Spleen (tissue), 11 donors: ENCODE measurements around the gene ART4. TPM values are rescaled to one million over a fixed set of nuclear protein-coding genes. Genes with fewer than 3 reads are reported as not detected.
A peak's percentile ranks its signal among the peaks of the same experiment; 100 is the strongest.

Experiments
- DNase-seq: peaks from one replicate; pipeline ENCODE4 v3.0.0-alpha.2; 2020
- H3K27ac ChIP-seq, 8 donors: fragments of 200-600 bp; sonication (generic) in 7 of 8; 1 replicate in 4 of 8; 2 replicates in 4 of 8; pipeline versions ENCODE4 v1.5.0 to v1.8.0; 2016 to 2021; ENCODE audit warnings: inconsistent platforms in 4 of 8, mild to moderate bottlenecking in 4 of 8, moderate library complexity in 1 of 8
- H3K27me3 ChIP-seq, 7 donors: fragments of 200-600 bp; sonication (generic) in 6 of 7; replicated peaks in 1 of 7; 1 replicate in 4 of 7; 2 replicates in 3 of 7; pipeline versions ENCODE4 v1.5.0 to v1.8.0; 2016 to 2021; ENCODE audit warnings: inconsistent platforms in 3 of 7, mild to moderate bottlenecking in 1 of 7
- H3K36me3 ChIP-seq, 6 donors: fragments of 200-600 bp; sonication (generic) in 5 of 6; 1 replicate in 4 of 6; 2 replicates in 2 of 6; pipeline versions ENCODE4 v1.5.0 to v1.8.0; 2016 to 2021; ENCODE audit warnings: inconsistent platforms in 2 of 6
- H3K4me1 ChIP-seq, 6 donors: fragments of 200-600 bp; sonication (generic) in 5 of 6; 1 replicate in 3 of 6; 2 replicates in 3 of 6; pipeline versions ENCODE4 v1.5.0 to v1.8.0; 2016 to 2021; ENCODE audit warnings: inconsistent platforms in 3 of 6
- H3K4me3 ChIP-seq, 8 donors: fragments of 200-600 bp; sonication (generic) in 7 of 8; 1 replicate in 4 of 8; 2 replicates in 4 of 8; pipeline versions ENCODE4 v1.5.0 to v1.8.0; 2016 to 2021; ENCODE audit warnings: inconsistent platforms in 4 of 8, mild to moderate bottlenecking in 4 of 8, moderate library complexity in 2 of 8
- H3K9me3 ChIP-seq, 8 donors: fragments of 200-600 bp; sonication (generic) in 7 of 8; 1 replicate in 4 of 8; 2 replicates in 4 of 8; pipeline versions ENCODE4 v1.5.0 to v1.8.0; 2016 to 2021; ENCODE audit warnings: inconsistent platforms in 4 of 8
- POLR2A ChIP-seq, 3 donors: fragments of 450-650 bp; IDR thresholded peaks; one replicate each; pipeline ENCODE4 v1.5.1; 2017; ENCODE audit warnings: antibody characterized with exemption in 3 of 3, mild to moderate bottlenecking in 1 of 3
- POLR2AphosphoS5 ChIP-seq, 3 donors: sonication (generic); formaldehyde crosslinking; IDR thresholded peaks; one replicate each; pipeline ENCODE4 v1.5.1; 2017; ENCODE audit warnings: antibody characterized with exemption in 3 of 3
- whole genome bisulfite sequencing, 5 donors: extraction: QIAGEN DNeasy Blood & Tissue Kit in 3 of 5; methylation state at CpG; one replicate each; pipeline versions ENCODE4 v1.1.5 to v1.1.7; 2013 to 2018; 5-methylcytosine and 5-hydroxymethylcytosine counted together
- intact Hi-C: fragments of 100-400 bp; cut with DNase I; formaldehyde crosslinking; loops from one replicate; pipeline ENCODE4 v1.15.0; 2023; ENCODE audit warnings: low total_unique reads
- polyA plus RNA-seq, 3 donors: library from polyadenylated mRNA; stranded (reverse); fragments of 200-250 nt; gene quantifications; one replicate each; pipeline ENCODE4 v1.2.1, GENCODE V29; 2013
- total RNA-seq, 7 donors: library from RNA; depleted of rRNA in 3 of 7; stranded (reverse); fragments of >200 nt in 3 of 7; fragmentation: NEBNext Ultra II Directional in 4 of 7; extraction: Animal tissue kit (Norgen Biotek cat#: 25700) in 4 of 7; gene quantifications; one replicate each; pipeline versions ENCODE4 v1.1.0 to v1.2.1, GENCODE V29; 2016 to 2021
- TF ChIP-seq, protein P1 (sequence below), 11 experiments: fragments of 200-600 bp in 7 of 11; fragments of 450-650 bp in 4 of 11; sonication (generic) in 4 of 11; IDR thresholded peaks in 8 of 11; conservative IDR thresholded peaks in 3 of 11; 1 replicate in 7 of 11; 2 replicates in 4 of 11; pipeline versions ENCODE4 v1.4.0 to v1.8.0; 2016 to 2021; ENCODE audit warnings: antibody characterized with exemption in 11 of 11, inconsistent platforms in 4 of 11, mild to moderate bottlenecking in 1 of 11
- donor health status: healthy with polysubstance abuse.
- donor health status: DM: no; HTN: no; CAD: no; lungs with moderate emphysema.
- donor health status: DM: no; HTN: no; CAD: no.
- donor health status: Bipolar disorder and iron deficiency.
- donor health status: healthy.
- donor health status: DM: no; HTN: no; CAD: no.
- donor health status: DM: yes; HTN: yes; CAD: no.

The ART4 gene
- total and polyA plus RNA-seq, 10 donors, result 2.3 to 46.1 (median 18.1) TPM

DNA sequence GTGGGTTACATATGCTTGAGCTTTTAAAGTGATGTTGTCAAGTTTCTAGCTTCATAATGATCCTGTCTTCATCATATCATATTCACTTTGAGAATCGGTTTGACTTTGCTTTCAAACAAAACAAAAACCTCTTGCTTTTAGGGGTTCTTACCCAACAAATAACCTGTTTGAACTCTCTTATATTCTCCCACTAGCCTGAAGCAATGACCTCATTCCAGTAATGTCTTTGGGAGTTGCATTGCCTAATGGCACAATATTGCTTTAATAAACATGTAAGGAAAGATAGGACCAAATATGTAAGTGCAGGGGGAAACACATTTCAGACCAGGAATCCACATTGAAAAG is 67.7 kb downstream of the ART4 start:
- Histone ChIP-seq H3K27ac (peak overlapping the region; percentile 86 to 96 (median 92)), H3K27me3 (no peaks in the 10 kb centered on the region), H3K36me3 (no peaks in the 10 kb centered on the region), H3K4me3 (peak overlapping the region; percentile 44 to 86 (median 63)), H3K4me1 (peaks cover 0 to 50% (median 33%) of the 10 kb centered on the region in 6 donors), H3K9me3 (no peaks in the 10 kb centered on the region)
- TF ChIP-seq, protein P1, sequence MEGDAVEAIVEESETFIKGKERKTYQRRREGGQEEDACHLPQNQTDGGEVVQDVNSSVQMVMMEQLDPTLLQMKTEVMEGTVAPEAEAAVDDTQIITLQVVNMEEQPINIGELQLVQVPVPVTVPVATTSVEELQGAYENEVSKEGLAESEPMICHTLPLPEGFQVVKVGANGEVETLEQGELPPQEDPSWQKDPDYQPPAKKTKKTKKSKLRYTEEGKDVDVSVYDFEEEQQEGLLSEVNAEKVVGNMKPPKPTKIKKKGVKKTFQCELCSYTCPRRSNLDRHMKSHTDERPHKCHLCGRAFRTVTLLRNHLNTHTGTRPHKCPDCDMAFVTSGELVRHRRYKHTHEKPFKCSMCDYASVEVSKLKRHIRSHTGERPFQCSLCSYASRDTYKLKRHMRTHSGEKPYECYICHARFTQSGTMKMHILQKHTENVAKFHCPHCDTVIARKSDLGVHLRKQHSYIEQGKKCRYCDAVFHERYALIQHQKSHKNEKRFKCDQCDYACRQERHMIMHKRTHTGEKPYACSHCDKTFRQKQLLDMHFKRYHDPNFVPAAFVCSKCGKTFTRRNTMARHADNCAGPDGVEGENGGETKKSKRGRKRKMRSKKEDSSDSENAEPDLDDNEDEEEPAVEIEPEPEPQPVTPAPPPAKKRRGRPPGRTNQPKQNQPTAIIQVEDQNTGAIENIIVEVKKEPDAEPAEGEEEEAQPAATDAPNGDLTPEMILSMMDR (IDR thresholded peaks at IDR 0.05 in 8 of 11, conservative IDR thresholded peaks at IDR 0.05 in 3 of 11), result no peak
- TF ChIP-seq POLR2AphosphoS5 (IDR thresholded peaks at IDR 0.05), result no peak
- TF ChIP-seq POLR2A (IDR thresholded peaks at IDR 0.05), result no peak
- no peak for DNase-seq
- intact Hi-C loops, result no loop called here
- 21 to 51% (median 45%) methylated on average over 1 of the region's 1 CpG for WGBS, 5 donors

Other genes with a start within 250 kb of the ART4 start
- gene GUCY2C, start 146.9 kb downstream of the ART4 start, total RNA-seq, result not detected
- under 1 TPM; 0.19 to 0.35 (median 0.26) TPM for gene GUCY2C, start 146.9 kb downstream of the ART4 start, polyA plus RNA-seq
- gene WBP11, start 40.0 kb downstream of the ART4 start, total RNA-seq, result 10 to 100 TPM; 22.0 to 61.4 (median 49.2) TPM
- gene WBP11, start 40.0 kb downstream of the ART4 start, polyA plus RNA-seq, result 10 to 100 TPM; 16.0 to 18.8 (median 17.1) TPM
- 1 to 10 TPM in 5 of 7 donors, under 1 TPM in 2; 0.51 to 1.4 (median 1.0) TPM for gene C12orf60, start 39.9 kb downstream of the ART4 start, total RNA-seq
- 1 to 10 TPM in 2 of 3 donors, under 1 TPM in 1; 0.96 to 2.2 (median 1.6) TPM for gene C12orf60, start 39.9 kb downstream of the ART4 start, polyA plus RNA-seq
- gene SMCO3, start 29.3 kb downstream of the ART4 start, total RNA-seq, result 1 to 10 TPM in 3 of 7 donors, under 1 TPM in 4; 0.32 to 1.6 (median 0.77) TPM
- gene SMCO3, start 29.3 kb downstream of the ART4 start, polyA plus RNA-seq, result 1 to 10 TPM in 1 of 3 donors, under 1 TPM in 2; 0.57 to 1.5 (median 0.97) TPM
- 10 to 100 TPM; 29.4 to 96.6 (median 43.5) TPM for gene MGP, start 42.3 kb upstream of the ART4 start, total RNA-seq
- gene MGP, start 42.3 kb upstream of the ART4 start, polyA plus RNA-seq, result 100 to 1,000 TPM in 2 of 3 donors, 10 to 100 TPM in 1; 56.4 to 292 (median 110) TPM
- 1 to 10 TPM; 3.5 to 6.4 (median 4.3) TPM for gene ERP27, start 95.0 kb upstream of the ART4 start, total RNA-seq
- gene ERP27, start 95.0 kb upstream of the ART4 start, polyA plus RNA-seq, result 1 to 10 TPM; 1.3 to 2.0 (median 1.6) TPM
- gene ARHGDIB, start 118.1 kb upstream of the ART4 start, total RNA-seq, result 100 to 1,000 TPM; 537 to 956 (median 706) TPM
- gene ARHGDIB, start 118.1 kb upstream of the ART4 start, polyA plus RNA-seq, result 1,000 to 10,000 TPM in 1 of 3 donors, 100 to 1,000 TPM in 2; 835 to 1,063 (median 908) TPM
- 1 to 10 TPM in 1 of 7 donors, under 1 TPM in 2, not detected in 4; 0.37 to 2.6 (median 0.51) TPM for gene PDE6H, start 129.5 kb upstream of the ART4 start, total RNA-seq
- not detected for gene PDE6H, start 129.5 kb upstream of the ART4 start, polyA plus RNA-seq